GM23338 (cell line): ENCODE data around the gene SLC5A5. TPM values are rescaled to one million over a fixed set of nuclear protein-coding genes. Genes with fewer than 3 reads are reported as not detected.

Source experiments
- ATAC-seq: fragments of 200-7000 bp; cut with Tn5 transposase; 3 replicates; pipeline ENCODE4 v1.9.1; 2020
- DNase-seq: peaks from one replicate; pipeline ENCODE4 v3.0.0-alpha.2; 2015; ENCODE audit warnings: low spot score
- H2AFZ ChIP-seq: fragments of 200-600 bp; sonication (generic); 2 replicates; pipeline ENCODE4 v1.8.0; 2016; ENCODE audit warnings: antibody characterized with exemption, mild to moderate bottlenecking, moderate library complexity
- H3F3A ChIP-seq: fragments of 200-600 bp; sonication (generic); replicated peaks from 2 replicates; pipeline ENCODE4 v1.8.0; 2017; ENCODE audit warnings: antibody characterized with exemption, mixed run types, low read depth
- H3K27ac ChIP-seq: fragments of 200-600 bp; sonication (generic); 2 replicates; pipeline ENCODE4 v1.6.1; 2016; ENCODE audit warnings: low read depth
- H3K27me3 ChIP-seq: fragments of 200-600 bp; sonication (generic); 2 replicates; pipeline ENCODE4 v1.8.0; 2016; ENCODE audit warnings: mild to moderate bottlenecking, mixed run types, moderate library complexity; ENCODE audit not compliant: insufficient read depth
- H3K36me3 ChIP-seq: fragments of 200-600 bp; sonication (generic); 2 replicates; pipeline ENCODE4 v1.8.0; 2016; ENCODE audit warnings: mild to moderate bottlenecking; ENCODE audit not compliant: insufficient read depth
- H3K4me1 ChIP-seq: fragments of 200-600 bp; sonication (generic); 2 replicates; pipeline ENCODE4 v1.8.0; 2016; ENCODE audit warnings: mild to moderate bottlenecking, moderate library complexity; ENCODE audit not compliant: insufficient read depth
- H3K4me2 ChIP-seq: fragments of 200-600 bp; sonication (generic); 2 replicates; pipeline ENCODE4 v1.7.1; 2017; ENCODE audit warnings: mixed run types
- H3K4me3 ChIP-seq: fragments of 200-600 bp; sonication (generic); 2 replicates; pipeline ENCODE4 v1.6.1; 2016; ENCODE audit warnings: mixed run types
- H3K79me2 ChIP-seq: fragments of 200-600 bp; sonication (generic); replicated peaks from 2 replicates; pipeline ENCODE4 v1.8.0; 2017; ENCODE audit warnings: mild to moderate bottlenecking; ENCODE audit not compliant: insufficient read depth
- H3K9me2 ChIP-seq: fragments of 200-600 bp; sonication (generic); 2 replicates; pipeline ENCODE4 v1.8.0; 2017; ENCODE audit not compliant: insufficient read depth
- H4K20me1 ChIP-seq: fragments of 200-600 bp; sonication (generic); replicated peaks from 2 replicates; pipeline ENCODE4 v1.8.0; 2017; ENCODE audit warnings: mild to moderate bottlenecking; ENCODE audit not compliant: insufficient read depth
- H3K27ac Mint-ChIP-seq: 2 replicates; pipeline ENCODE4 v1.8.0; 2020; ENCODE audit warnings: inconsistent platforms, mild to moderate bottlenecking, moderate library complexity, mixed read lengths
- H3K27me3 Mint-ChIP-seq: 3 replicates; pipeline ENCODE4 v1.8.0; 2022; ENCODE audit warnings: low read depth, mild to moderate bottlenecking, moderate library complexity, mixed read lengths, inconsistent platforms; ENCODE audit not compliant: insufficient read depth, poor library complexity
- H3K36me3 Mint-ChIP-seq: 3 replicates; pipeline ENCODE4 v1.8.0; 2021; ENCODE audit warnings: low read depth, mild to moderate bottlenecking, inconsistent platforms, moderate library complexity, mixed read lengths
- H3K4me1 Mint-ChIP-seq: 3 replicates; pipeline ENCODE4 v1.8.0; 2020; ENCODE audit warnings: mild to moderate bottlenecking, inconsistent platforms, mixed read lengths
- H3K4me3 Mint-ChIP-seq: 3 replicates; pipeline ENCODE4 v1.8.0; 2021; ENCODE audit warnings: moderate library complexity, mild to moderate bottlenecking, inconsistent platforms, mixed read lengths
- H3K9me3 Mint-ChIP-seq: 3 replicates; pipeline ENCODE4 v1.8.0; 2020; ENCODE audit warnings: moderate library complexity, mild to moderate bottlenecking, inconsistent platforms, mixed read lengths
- CREB1 ChIP-seq: fragments of 250-450 bp; sonication (Bioruptor Pico); IDR thresholded peaks from 2 replicates; pipeline ENCODE4 v1.5.0; 2020; ENCODE audit warnings: low read depth, mild to moderate bottlenecking, moderate library complexity
- CTCF ChIP-seq, 2 experiments: fragments of 200-600 bp in 1 of 2; sonication (generic) in 1 of 2; conservative IDR thresholded peaks; 2 replicates each; pipeline versions ENCODE4 v1.5.1 to v1.6.1; 2016 to 2017; ENCODE audit warnings: antibody characterized with exemption in 2 of 2, low read depth in 2 of 2, mild to moderate bottlenecking in 2 of 2, moderate library complexity in 1 of 2
- EZH2phosphoT487 ChIP-seq: fragments of 200-600 bp; sonication (generic); IDR thresholded peaks from one replicate; pipeline ENCODE4 v1.8.1; 2018; ENCODE audit warnings: antibody characterized with exemption; ENCODE audit not compliant: unreplicated experiment
- JUNB ChIP-seq: IDR thresholded peaks from one replicate; pipeline ENCODE4 v1.6.1; 2016; ENCODE audit warnings: antibody characterized with exemption; ENCODE audit not compliant: unreplicated experiment
- NANOG ChIP-seq: IDR thresholded peaks from 2 replicates; pipeline ENCODE4 v1.6.1; 2016; ENCODE audit warnings: antibody characterized with exemption, borderline replicate concordance
- POLR2AphosphoS5 ChIP-seq: IDR thresholded peaks from 2 replicates; pipeline ENCODE4 v1.6.1; 2016; ENCODE audit warnings: antibody characterized with exemption, low read depth
- REST ChIP-seq: IDR thresholded peaks from one replicate; pipeline ENCODE4 v1.6.1; 2018; ENCODE audit warnings: antibody characterized with exemption; ENCODE audit not compliant: unreplicated experiment
- ZNF331 ChIP-seq: fragments of 250-450 bp; sonication (Bioruptor Pico); IDR thresholded peaks from 2 replicates; pipeline ENCODE4 v1.5.0; 2020; ENCODE audit warnings: low read depth, mild to moderate bottlenecking, moderate library complexity
- polyA plus RNA-seq: library from polyadenylated mRNA; unstranded; fragments of >200 nt; fragmentation: Nextera tagmentation; extraction: Ambion mirVana; gene quantifications from 2 replicates; pipeline ENCODE4 v1.2.1, GENCODE V29; 2016
- total RNA-seq: library from RNA; depleted of rRNA; stranded (reverse); fragments of >200 nt; shearing (Covaris generic); gene quantifications from 2 replicates; pipeline ENCODE4 v1.2.3, GENCODE V29; 2014

The SLC5A5 gene
- total and polyA plus RNA-seq, 2 experiments from 2014 or later = 1.0 to 2.1 TPM

GRCh38 chr19:17931532-17932191, 59.9 kb downstream of the SLC5A5 start:
- Histone ChIP-seq H3K27me3 (no peaks in the 10 kb centered on the region), H3K79me2 (peaks cover 10% of the 10 kb centered on the region), H3K4me1 (peaks cover 6% of the 10 kb centered on the region; the same call in 1 of the 2 replicates), H3K27ac (peak overlapping the region; percentile 91), H2AFZ (peak overlapping the region; percentile 81), H3F3A (peaks cover 10% of the 10 kb centered on the region; the same call in 1 of the 2 replicates), H3K4me2 (peak overlapping the region; percentile 93), H3K4me3 (peak overlapping the region; percentile 95), H3K36me3 (no peaks in the 10 kb centered on the region), H4K20me1 (no peaks in the 10 kb centered on the region), H3K9me2 (no peaks in the 10 kb centered on the region)
- no peaks in the 10 kb centered on the region for H3K9me3 Mint-ChIP-seq
- peaks cover 17% of the 10 kb centered on the region for H3K27me3 Mint-ChIP-seq
- peak overlapping the region; percentile 80; the same call in 1 of the 2 replicates for H3K27ac Mint-ChIP-seq
- DNase-seq (peak; percentile 94), ATAC-seq (peak; percentile 85)
- no peaks in the 10 kb centered on the region for H3K36me3 Mint-ChIP-seq
- H3K4me1 Mint-ChIP-seq = peaks cover 11% of the 10 kb centered on the region
- TF ChIP-seq POLR2AphosphoS5 (peak; percentile 51), CREB1 (CRISPR knock-in tag) (no peak), CTCF (conservative IDR thresholded peaks at IDR 0.05; ENCODE audit: low read depth in 2 of 2) (no peak), REST (no peak)
- peak overlapping the region; percentile 94 for H3K4me3 Mint-ChIP-seq

GRCh38 chr19:17932485-17933338, 61.0 kb downstream of the SLC5A5 start, which contains the start of gene CCDC124:
CCDC124 (plus strand) TSS chr19:17933015; CDS start chr19:17936421, 3,406 bp downstream.
- peak within 1 kb of the TSS; percentile 94 for H3K4me3 Mint-ChIP-seq
- H3K9me3 Mint-ChIP-seq = no peaks in the 10 kb centered on the region
- H3K27ac ChIP-seq = peak within 1 kb of the TSS; percentile 91
- TF ChIP-seq REST (peak; percentile 32), CREB1 (CRISPR knock-in tag) (peak; percentile 100), ZNF331 (0 out of 2 replicates have a peak, but pooled peaks have one; percentile 1), EZH2phosphoT487 (no peak), NANOG (no peak), CTCF (conservative IDR thresholded peaks at IDR 0.05; ENCODE audit: low read depth in 2 of 2) (peak; percentile 89 to 96), JUNB (no peak)

More at GRCh38 chr19:17932485-17933338, 61.0 kb downstream of the SLC5A5 start, which contains the start of gene CCDC124:
- peaks cover 11% of the 10 kb centered on the region for H3K4me1 Mint-ChIP-seq
- ATAC-seq (peak; percentile 92), DNase-seq (peak; percentile 96)
- peak within 1 kb of the TSS; percentile 99 for H3K27ac Mint-ChIP-seq
- Histone ChIP-seq H3K4me3 (peak within 1 kb of the TSS; percentile 95), H3K9me2 (no peaks in the 10 kb centered on the region), H3K79me2 (peaks cover 10% of the 10 kb centered on the region), H3K4me1 (peaks cover 6% of the 10 kb centered on the region; the same call in 1 of the 2 replicates), H3F3A (peaks cover 11% of the 10 kb centered on the region; the same call in 1 of the 2 replicates), H3K36me3 (no peaks in the 10 kb centered on the region), H3K27me3 (no peaks in the 10 kb centered on the region), H4K20me1 (no peaks in the 10 kb centered on the region), H3K4me2 (peak within 1 kb of the TSS; percentile 93), H2AFZ (peak within 1 kb of the TSS; percentile 95)
- peaks cover 12% of the 10 kb centered on the region for H3K27me3 Mint-ChIP-seq
- no peaks in the 10 kb centered on the region; the same call in 2 of the 3 replicates for H3K36me3 Mint-ChIP-seq
